Fibroblast of lung (primary cell): ENCODE data around the gene TCTN3. TPM values are rescaled to one million over a fixed set of nuclear protein-coding genes. Genes with fewer than 3 reads are reported as not detected.
A peak's percentile ranks its signal among the peaks of the same experiment; 100 is the strongest.

ENCODE experiments used
- DNase-seq, 2 donors: peaks; one replicate each; pipeline versions ENCODE4 v3.0.0 to v3.0.0-alpha.2; 2010; ENCODE audit warnings: low read depth in 2 of 2
- H2AFZ ChIP-seq: 2 replicates; pipeline ENCODE4 v1.5.1; 2012; ENCODE audit warnings: low read length, control low read depth, inconsistent platforms
- H3K27ac ChIP-seq: 2 replicates; pipeline ENCODE4 v1.5.1; 2011; ENCODE audit warnings: low read length, control low read depth; ENCODE audit not compliant: insufficient read depth
- H3K27me3 ChIP-seq: 2 replicates; pipeline ENCODE4 v1.5.1; 2011; ENCODE audit warnings: mild to moderate bottlenecking, low read length; ENCODE audit not compliant: control insufficient read depth, insufficient read depth
- H3K36me3 ChIP-seq: 2 replicates; pipeline ENCODE4 v1.5.1; 2011; ENCODE audit warnings: low read length; ENCODE audit not compliant: control insufficient read depth, insufficient read depth
- H3K4me1 ChIP-seq: 2 replicates; pipeline ENCODE4 v1.5.1; 2011; ENCODE audit warnings: low read length; ENCODE audit not compliant: control insufficient read depth, insufficient read depth; ENCODE audit errors: extremely low read depth
- H3K4me2 ChIP-seq: 2 replicates; pipeline ENCODE4 v1.5.1; 2011; ENCODE audit warnings: low read length, control low read depth; ENCODE audit not compliant: insufficient read depth; ENCODE audit errors: extremely low read depth
- H3K4me3 ChIP-seq, 4 experiments: fragments of 200-600 bp in 1 of 4; sonication (generic) in 1 of 4; replicated peaks in 1 of 4; 2 replicates each; pipeline ENCODE4 v1.5.1; 2011 to 2016; ENCODE audit warnings: low read length in 4 of 4, low read depth in 3 of 4, mild to moderate bottlenecking in 3 of 4, control low read depth in 2 of 4, inconsistent platforms in 1 of 4, mixed read lengths in 1 of 4; ENCODE audit not compliant: insufficient read depth in 1 of 4; ENCODE audit errors: control extremely low read depth in 1 of 4
- H3K79me2 ChIP-seq: 2 replicates; pipeline ENCODE4 v1.5.1; 2012; ENCODE audit warnings: mild to moderate bottlenecking, low read length, inconsistent platforms; ENCODE audit not compliant: control insufficient read depth, insufficient read depth
- H3K9ac ChIP-seq: 2 replicates; pipeline ENCODE4 v1.5.1; 2011; ENCODE audit warnings: mild to moderate bottlenecking, low read length, control low read depth; ENCODE audit not compliant: insufficient read depth
- H3K9me3 ChIP-seq: 2 replicates; pipeline ENCODE4 v1.5.1; 2012; ENCODE audit warnings: low read depth, low read length; ENCODE audit not compliant: control insufficient read depth, insufficient read depth
- H4K20me1 ChIP-seq: 2 replicates; pipeline ENCODE4 v1.5.1; 2011; ENCODE audit warnings: low read length; ENCODE audit not compliant: control insufficient read depth, insufficient read depth; ENCODE audit errors: extremely low read depth
- EZH2 ChIP-seq: IDR thresholded peaks from 2 replicates; pipeline ENCODE4 v1.5.1; 2012; ENCODE audit warnings: low read length, control low read depth, mild to moderate bottlenecking; ENCODE audit errors: missing control alignments
- polyA plus RNA-seq, 2 donors: library from polyadenylated mRNA; depleted of rRNA in 1 of 2; stranded (reverse) in 1 of 2; unstranded in 1 of 2; fragments of >200 nt; gene quantifications; 2 replicates each; pipeline ENCODE4 v1.2.1, GENCODE V29; 2011 to 2012; ENCODE audit warnings: missing spikeins in 1 of 2
- total RNA-seq: library from RNA; depleted of rRNA; stranded (reverse); fragments of >200 nt; gene quantifications from 2 replicates; pipeline ENCODE4 v1.2.1, GENCODE V29; 2014
- TF ChIP-seq, protein P1 (sequence below), 2 donors: IDR thresholded peaks in 1 of 2; conservative IDR thresholded peaks in 1 of 2; 1 replicate in 1 of 2; 2 replicates in 1 of 2; pipeline ENCODE4 v1.5.1; 2011 to 2012; ENCODE audit warnings: low read length in 2 of 2, control low read depth in 1 of 2, inconsistent platforms in 1 of 2, low read depth in 1 of 2, mild to moderate bottlenecking in 1 of 2

TCTN3 gene
- total and polyA plus RNA-seq, 2 donors (not counting 1 experiment from before 2014, with no cell fraction given): 42.8 to 50.1 TPM

DNA sequence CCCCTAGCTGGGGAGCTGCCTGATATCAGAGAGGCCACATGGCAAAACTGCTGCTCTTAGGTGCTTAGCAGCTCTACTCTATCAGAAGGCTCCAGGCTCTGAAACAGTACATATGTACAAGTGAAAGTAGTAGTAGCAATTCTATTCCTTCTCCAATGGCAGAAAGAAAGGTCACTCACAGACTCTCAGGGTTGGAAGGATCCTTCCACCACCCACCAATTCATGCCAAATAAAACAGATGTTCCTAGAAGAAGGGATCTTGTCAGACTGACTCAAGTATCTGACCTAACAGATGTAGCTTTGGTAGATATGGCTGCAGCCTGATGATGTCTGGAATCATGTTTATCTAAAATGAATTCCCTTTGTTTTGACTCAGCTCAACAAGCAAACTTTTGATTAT is 29.2 kb downstream of the TCTN3 start:
- Histone ChIP-seq H2AFZ (no peak overlapping the region), H3K79me2 (no peaks in the 10 kb centered on the region)

DNA sequence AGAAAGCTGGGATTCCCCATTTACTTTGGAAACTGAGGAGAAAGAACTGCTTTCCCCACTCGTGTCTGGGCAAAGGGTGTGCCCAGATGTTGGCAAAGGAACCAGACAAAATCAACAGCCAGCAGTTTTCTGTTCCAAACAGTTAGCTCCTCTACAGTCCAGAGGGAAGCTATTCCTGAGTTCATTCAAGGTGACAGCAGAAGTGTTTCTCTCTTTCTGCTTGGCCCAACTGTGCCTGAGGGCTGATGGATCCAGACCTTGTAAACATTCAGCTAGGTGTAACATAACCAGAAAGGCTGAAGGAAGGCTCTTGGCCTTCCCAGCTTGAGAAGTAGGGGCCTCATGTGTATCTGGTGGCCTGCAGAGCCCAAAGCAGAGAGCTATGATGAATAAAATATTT is 30.2 kb downstream of the TCTN3 start:
- Histone ChIP-seq H3K4me1 (no peaks in the 10 kb centered on the region), H3K36me3 (no peaks in the 10 kb centered on the region), H4K20me1 (no peaks in the 10 kb centered on the region), H3K9ac (no peak overlapping the region), H3K27ac (no peak overlapping the region), H3K4me3 (no peak overlapping the region), H3K79me2 (no peaks in the 10 kb centered on the region), H2AFZ (no peak overlapping the region), H3K9me3 (no peaks in the 10 kb centered on the region), H3K27me3 (no peaks in the 10 kb centered on the region), H3K4me2 (no peak overlapping the region)
- no peak for DNase-seq
- no peak for TF ChIP-seq EZH2
- TF ChIP-seq, protein P1, sequence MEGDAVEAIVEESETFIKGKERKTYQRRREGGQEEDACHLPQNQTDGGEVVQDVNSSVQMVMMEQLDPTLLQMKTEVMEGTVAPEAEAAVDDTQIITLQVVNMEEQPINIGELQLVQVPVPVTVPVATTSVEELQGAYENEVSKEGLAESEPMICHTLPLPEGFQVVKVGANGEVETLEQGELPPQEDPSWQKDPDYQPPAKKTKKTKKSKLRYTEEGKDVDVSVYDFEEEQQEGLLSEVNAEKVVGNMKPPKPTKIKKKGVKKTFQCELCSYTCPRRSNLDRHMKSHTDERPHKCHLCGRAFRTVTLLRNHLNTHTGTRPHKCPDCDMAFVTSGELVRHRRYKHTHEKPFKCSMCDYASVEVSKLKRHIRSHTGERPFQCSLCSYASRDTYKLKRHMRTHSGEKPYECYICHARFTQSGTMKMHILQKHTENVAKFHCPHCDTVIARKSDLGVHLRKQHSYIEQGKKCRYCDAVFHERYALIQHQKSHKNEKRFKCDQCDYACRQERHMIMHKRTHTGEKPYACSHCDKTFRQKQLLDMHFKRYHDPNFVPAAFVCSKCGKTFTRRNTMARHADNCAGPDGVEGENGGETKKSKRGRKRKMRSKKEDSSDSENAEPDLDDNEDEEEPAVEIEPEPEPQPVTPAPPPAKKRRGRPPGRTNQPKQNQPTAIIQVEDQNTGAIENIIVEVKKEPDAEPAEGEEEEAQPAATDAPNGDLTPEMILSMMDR (conservative IDR thresholded peaks at IDR 0.05 in 1 of 2, IDR thresholded peaks at IDR 0.05 in 1 of 2; ENCODE audit: low read depth in 1 of 2, low read length in 2 of 2): no peak

More for the DNA sequence above, 29.2 kb downstream of the TCTN3 start:
- H3K9ac ChIP-seq: no peak overlapping the region
- no peaks in the 10 kb centered on the region for H4K20me1 ChIP-seq
- no peak overlapping the region for H3K27ac ChIP-seq
- TF ChIP-seq EZH2: no peak
- TF ChIP-seq, protein P1 (conservative IDR thresholded peaks at IDR 0.05 in 1 of 2, IDR thresholded peaks at IDR 0.05 in 1 of 2; ENCODE audit: low read depth in 1 of 2, low read length in 2 of 2): no peak
- DNase-seq: peak in 1 of 2 donors; percentile 4
- no peaks in the 10 kb centered on the region for H3K27me3 ChIP-seq
- no peaks in the 10 kb centered on the region for H3K4me1 ChIP-seq
- no peaks in the 10 kb centered on the region for H3K36me3 ChIP-seq
- H3K9me3 ChIP-seq: no peaks in the 10 kb centered on the region
- H3K4me3 ChIP-seq: no peak overlapping the region
- no peak overlapping the region for H3K4me2 ChIP-seq

DNA sequence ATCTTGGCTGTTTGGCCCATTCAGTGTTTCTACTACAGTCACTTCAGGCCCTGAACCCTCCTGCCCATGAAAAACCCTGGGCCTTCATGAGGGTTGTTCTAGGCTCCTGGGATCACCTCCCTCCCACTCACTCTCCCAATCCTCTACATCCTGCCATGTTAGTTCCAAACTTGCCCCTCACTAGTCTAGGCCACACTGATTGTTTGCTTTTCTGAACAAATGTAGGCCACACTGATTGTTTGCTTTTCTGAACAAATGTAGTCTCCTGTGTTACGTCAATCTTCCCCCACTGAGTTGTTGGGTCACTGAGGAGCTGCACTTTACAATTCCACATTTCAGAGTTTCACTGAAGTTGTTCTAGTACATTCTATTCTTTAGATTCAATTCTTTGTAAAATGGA is 31.9 kb downstream of the TCTN3 start:
- H3K27ac ChIP-seq: no peak overlapping the region
- no peaks in the 10 kb centered on the region for H3K4me1 ChIP-seq
- no peaks in the 10 kb centered on the region for H3K9me3 ChIP-seq
- no peak overlapping the region for H3K4me2 ChIP-seq
- no peak overlapping the region for H3K9ac ChIP-seq
- H3K79me2 ChIP-seq: no peaks in the 10 kb centered on the region
- H3K27me3 ChIP-seq: no peaks in the 10 kb centered on the region
- no peaks in the 10 kb centered on the region for H4K20me1 ChIP-seq
- TF ChIP-seq, protein P1 (conservative IDR thresholded peaks at IDR 0.05 in 1 of 2, IDR thresholded peaks at IDR 0.05 in 1 of 2; ENCODE audit: low read depth in 1 of 2, low read length in 2 of 2): no peak
- TF ChIP-seq EZH2: no peak
- no peak overlapping the region for H3K4me3 ChIP-seq
- no peaks in the 10 kb centered on the region for H3K36me3 ChIP-seq
- DNase-seq: no peak
- no peak overlapping the region for H2AFZ ChIP-seq
